PC-3 (cell line): ENCODE data around the gene CLDN4. TPM values are rescaled to one million over a fixed set of nuclear protein-coding genes. Genes with fewer than 3 reads are reported as not detected.

Source experiments
- ATAC-seq: fragments of 200-7000 bp; cut with Tn5 transposase; 2 replicates; pipeline ENCODE4 v1.9.1; 2020; ENCODE audit warnings: mild to moderate bottlenecking, moderate library complexity
- BruUV-seq: library from RNA; stranded (reverse); fragments of 400-500 nt; replicated peaks from 2 replicates; lab custom pipeline; 2021; lab: Mats Ljungman, UMichigan
- CTCF ChIA-PET: fragments of 300-600 bp; sonication (Branson Sonifier 250); formaldehyde crosslinking; loops from one replicate; lab custom pipeline; 2022; ENCODE audit warnings: antibody characterized with exemption; lab: Charles Lee
- POLR2A ChIA-PET: fragments of 300-600 bp; sonication (Branson Sonifier 250); formaldehyde crosslinking; loops from one replicate; lab custom pipeline; 2022; ENCODE audit warnings: antibody characterized with exemption; ENCODE audit not compliant: unreplicated experiment; lab: Charles Lee
- DNase-seq: peaks from one replicate; pipeline ENCODE4 v3.0.0-alpha.2; 2015
- H2AFZ ChIP-seq: fragments of 300-600 bp; sonication (generic); 2 replicates; pipeline ENCODE4 v1.6.0; 2016; ENCODE audit warnings: antibody characterized with exemption, low read length
- H3F3A ChIP-seq: fragments of 300-600 bp; sonication (generic); one replicate; pipeline ENCODE4 v1.6.0; 2017; ENCODE audit warnings: antibody characterized with exemption, low read length, control low read depth, mild to moderate bottlenecking; ENCODE audit not compliant: unreplicated experiment
- H3K27ac ChIP-seq: fragments of 300-600 bp; sonication (generic); 2 replicates; pipeline ENCODE4 v1.5.1; 2016; ENCODE audit warnings: mild to moderate bottlenecking, low read length
- H3K27me3 ChIP-seq: fragments of 300-600 bp; sonication (generic); 2 replicates; pipeline ENCODE4 v1.6.1; 2016; ENCODE audit warnings: low read length, mixed read lengths
- H3K36me3 ChIP-seq: fragments of 300-600 bp; sonication (generic); 2 replicates; pipeline ENCODE4 v1.6.1; 2016; ENCODE audit warnings: low read depth, mixed run types, low read length, mixed read lengths
- H3K4me1 ChIP-seq: fragments of 300-600 bp; sonication (generic); 2 replicates; pipeline ENCODE4 v1.5.1; 2016; ENCODE audit warnings: low read length; ENCODE audit not compliant: insufficient read depth
- H3K4me2 ChIP-seq: fragments of 300-600 bp; sonication (generic); 2 replicates; pipeline ENCODE4 v1.6.0; 2016; ENCODE audit warnings: low read length
- H3K4me3 ChIP-seq: fragments of 300-600 bp; sonication (generic); 2 replicates; pipeline ENCODE4 v1.5.1; 2016; ENCODE audit warnings: mild to moderate bottlenecking, low read length, mixed read lengths
- H3K79me2 ChIP-seq: fragments of 300-600 bp; sonication (generic); 2 replicates; pipeline ENCODE4 v1.6.1; 2017; ENCODE audit warnings: low read length, mixed read lengths
- H3K9ac ChIP-seq: fragments of 300-600 bp; sonication (generic); 2 replicates; pipeline ENCODE4 v1.6.0; 2016; ENCODE audit warnings: mild to moderate bottlenecking, low read length
- H3K9me2 ChIP-seq: fragments of 300-600 bp; sonication (generic); replicated peaks from 2 replicates; pipeline ENCODE4 v1.6.1; 2016; ENCODE audit warnings: mixed run types, low read length, mixed read lengths
- H3K9me3 ChIP-seq: fragments of 300-600 bp; sonication (generic); 2 replicates; pipeline ENCODE4 v1.6.1; 2016; ENCODE audit warnings: low read length, mixed read lengths
- H4K20me1 ChIP-seq: fragments of 300-600 bp; sonication (generic); 2 replicates; pipeline ENCODE4 v1.6.1; 2016; ENCODE audit warnings: low read length, mixed read lengths
- CTCF ChIP-seq: fragments of 300-600 bp; sonication (generic); conservative IDR thresholded peaks from 2 replicates; pipeline ENCODE4 v1.5.1; 2017; ENCODE audit warnings: antibody characterized with exemption, low read depth, mild to moderate bottlenecking, low read length
- EZH2 ChIP-seq: fragments of 300-600 bp; sonication (generic); IDR thresholded peaks from one replicate; pipeline ENCODE4 v1.6.1; 2017; ENCODE audit warnings: antibody characterized with exemption, mild to moderate bottlenecking, low read length; ENCODE audit not compliant: unreplicated experiment
- EZH2phosphoT487 ChIP-seq: fragments of 300-600 bp; sonication (generic); IDR thresholded peaks from 2 replicates; pipeline ENCODE4 v1.6.1; 2018; ENCODE audit warnings: mild to moderate bottlenecking, antibody characterized with exemption, low read length, borderline replicate concordance
- intact Hi-C: fragments of 100-400 bp; cut with micrococcal nuclease; formaldehyde crosslinking; loops from 2 replicates; pipeline ENCODE4 v1.9.0; 2023
- total RNA-seq: library from RNA; depleted of rRNA; stranded (reverse); fragments of >200 nt; gene quantifications from 2 replicates; pipeline ENCODE4 v1.2.3, GENCODE V29; 2014

Gene CLDN4
- total RNA-seq, 1 experiment from 2014 or later = 656 TPM

GRCh38 chr7:73799282-73800141, 31.3 kb upstream of the CLDN4 start:
- no peak for TF ChIP-seq CTCF
- no peaks in the 10 kb centered on the region for H3F3A ChIP-seq
- H3K4me3 ChIP-seq = no peak overlapping the region
- H3K9me2 ChIP-seq = no peaks in the 10 kb centered on the region
- no peaks in the 10 kb centered on the region for H3K27me3 ChIP-seq
- H3K79me2 ChIP-seq = no peaks in the 10 kb centered on the region
- BruUV-seq = no TSS peak
- H3K36me3 ChIP-seq = no peaks in the 10 kb centered on the region
- H4K20me1 ChIP-seq = no peaks in the 10 kb centered on the region
- H3K4me2 ChIP-seq = peak overlapping the region; percentile 23
- H3K9me3 ChIP-seq = no peaks in the 10 kb centered on the region
- peaks cover 9% of the 10 kb centered on the region for H3K4me1 ChIP-seq
- no peak overlapping the region for H3K27ac ChIP-seq
- ChIA-PET CTCF (interaction anchor here (0.5 kb wide), 1 partner anchor 20 kb away, joined by 4 read pairs; no protein-coding TSS in a partner anchor), POLR2A (interaction anchor here (0.6 kb wide), 1 partner anchor 8 kb away, joined by 3 read pairs; no protein-coding TSS in a partner anchor)
- ATAC-seq = peak; percentile 95
- intact Hi-C loops = no loop called here
- peak; percentile 46 for DNase-seq
- no peak overlapping the region for H3K9ac ChIP-seq
- peak overlapping the region; percentile 54 for H2AFZ ChIP-seq

DNA sequence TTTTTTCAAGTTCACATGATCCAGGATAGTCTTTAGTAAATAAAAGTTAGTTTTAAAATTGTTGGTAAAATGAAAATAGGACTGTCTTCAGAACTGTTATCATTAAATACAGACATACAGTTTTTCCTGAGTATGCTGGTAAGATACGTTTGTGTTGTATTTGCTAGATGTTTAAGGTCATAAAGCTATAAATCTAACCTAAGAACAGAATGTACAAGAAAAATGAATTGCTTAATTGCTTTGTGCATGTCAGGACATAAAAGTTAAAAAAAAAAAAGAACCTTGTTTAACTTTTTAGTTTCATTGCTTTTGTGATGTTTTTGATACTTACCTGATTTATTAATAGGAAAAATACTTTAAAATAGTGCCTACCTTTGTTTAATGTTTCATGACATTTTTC, 29.2 kb upstream of the CLDN4 start:
- ChIA-PET CTCF (no interaction called here), POLR2A (no interaction called here)
- Histone ChIP-seq H3K27me3 (no peaks in the 10 kb centered on the region), H3K4me2 (no peak overlapping the region), H3K9me2 (no peaks in the 10 kb centered on the region), H4K20me1 (no peaks in the 10 kb centered on the region), H3K36me3 (no peaks in the 10 kb centered on the region), H3K27ac (no peak overlapping the region), H3K9ac (no peak overlapping the region), H3F3A (no peaks in the 10 kb centered on the region), H3K9me3 (no peaks in the 10 kb centered on the region), H3K4me1 (peaks cover 9% of the 10 kb centered on the region), H3K79me2 (no peaks in the 10 kb centered on the region), H3K4me3 (no peak overlapping the region), H2AFZ (no peak overlapping the region)
- TF ChIP-seq CTCF (no peak), EZH2phosphoT487 (no peak), EZH2 (no peak)
- ATAC-seq (no peak), DNase-seq (no peak)
- intact Hi-C loops = no loop called here
- no TSS peak for BruUV-seq

- Histone ChIP-seq H3K9me2 (no peaks in the 10 kb centered on the region), H3K27ac (no peak overlapping the region), H3K4me1 (peaks cover 9% of the 10 kb centered on the region), H3F3A (no peaks in the 10 kb centered on the region), H3K79me2 (no peaks in the 10 kb centered on the region), H2AFZ (no peak overlapping the region), H3K9me3 (no peaks in the 10 kb centered on the region), H3K4me2 (no peak overlapping the region), H3K36me3 (no peaks in the 10 kb centered on the region), H3K27me3 (no peaks in the 10 kb centered on the region), H3K4me3 (no peak overlapping the region), H3K9ac (no peak overlapping the region), H4K20me1 (no peaks in the 10 kb centered on the region)
- ChIA-PET POLR2A (no interaction called here), CTCF (no interaction called here)
- DNase-seq = no peak
- intact Hi-C loops = no loop called here
- no TSS peak for BruUV-seq
- ATAC-seq = no peak
- no peak for TF ChIP-seq CTCF
These were observed 28.3 kb upstream of the CLDN4 start for GRCh38 chr7:73802459-73802858.
